ENCODE results near the gene ATAD3C. TPM values are rescaled to one million over a fixed set of nuclear protein-coding genes. Genes with fewer than 3 reads are reported as not detected.
A peak's percentile ranks its signal among the peaks of the same experiment; 100 is the strongest.

Gene ATAD3C
- total and polyA plus RNA-seq, 2 of the 4 experiments (the other 2 are of a cell fraction): not detected

GRCh38 chr1:1431845-1432273 is 17.6 kb upstream of the ATAD3C start:
- dilution Hi-C loops (cut with HindIII; ENCODE audit: low sequenced_read_pairs, unreplicated experiment): no loop called here
- POLR2A ChIA-PET (ENCODE audit: unreplicated experiment): no interaction called here

More at GRCh38 chr1:1431845-1432273, 17.6 kb upstream of the ATAD3C start:
- ATAC-seq (ENCODE audit: low read depth): no peak
- Histone ChIP-seq H4K5ac (ENCODE audit: low read depth, low read length) (peak overlapping the region; percentile 73), H3K4me2 (ENCODE audit: low read depth, low read length) (no peak overlapping the region), H3K4ac (ENCODE audit: low read depth, low read length) (no peak overlapping the region), H3K36me3 (ENCODE audit: control insufficient read depth, insufficient read depth, low read length) (no peaks in the 10 kb centered on the region), H4K20me1 (ENCODE audit: insufficient read depth, low read length) (no peaks in the 10 kb centered on the region), H3K56ac (ENCODE audit: extremely low read depth, insufficient read depth, low read length) (no peak overlapping the region), H3K27ac (ENCODE audit: insufficient read depth, low read length) (no peak overlapping the region), H3K79me1 (ENCODE audit: low read depth in 1 of 2, low read length in 2 of 2) (0 out of 4 replicates have a peak, but pooled peaks cover 0 to 3% of the 10 kb centered on the region in 2 experiments), H3K9me1 (ENCODE audit: insufficient read depth, low read length) (0 out of 2 replicates have a peak, but pooled peaks cover 7% of the 10 kb centered on the region), H3K23ac (ENCODE audit: low read depth, low read length) (no peak overlapping the region), H3K14ac (replicated peaks; ENCODE audit: low read depth, low read length) (no peak overlapping the region), H2BK120ac (ENCODE audit: low read depth, low read length) (no peak overlapping the region), H4K8ac (ENCODE audit: low read depth in 2 of 2, low read length in 2 of 2) (peak overlapping the region; percentile 16 to 60; a peak in 1 of 4 replicates), H2AK9ac (replicated peaks; ENCODE audit: low read depth, low read length, poor library complexity) (no peak overlapping the region), H2BK20ac (ENCODE audit: low read depth, low read length) (no peak overlapping the region), H2AFZ (replicated peaks; ENCODE audit: low read length, poor library complexity) (peak overlapping the region; percentile 82), H3K9me3 (ENCODE audit: control insufficient read depth, insufficient read depth, low read length) (no peaks in the 10 kb centered on the region), H2BK15ac (ENCODE audit: low read depth, low read length) (no peak overlapping the region), H2BK5ac (ENCODE audit: low read depth, low read length, poor library complexity, severe bottlenecking) (no peak overlapping the region), H3K4me3 (ENCODE audit: insufficient read depth, low read depth, low read length) (no peak overlapping the region), H3K27me3 (ENCODE audit: control insufficient read depth, insufficient read depth, low read length) (no peaks in the 10 kb centered on the region), H2AK5ac (ENCODE audit: low read depth, low read length) (0 out of 2 replicates have a peak overlapping the region, but pooled peaks have one; percentile 60), H3K9ac (ENCODE audit: low read depth, low read length) (no peak overlapping the region), H4K91ac (ENCODE audit: insufficient read depth, low read depth, low read length) (no peak overlapping the region), H3K18ac (ENCODE audit: low read depth, low read length) (no peak overlapping the region), H3K4me1 (ENCODE audit: control insufficient read depth, insufficient read depth, low read length) (peaks cover 25% of the 10 kb centered on the region)
- BruUV-seq (replicated peaks): no TSS peak
- CTCF ChIA-PET: no interaction called here
- 20% methylated on average over 1 of the region's 5 CpGs; no CpG with 5 or more reads in 1 of the 2 experiments for WGBS, 2 experiments (ENCODE audit: extremely low coverage in 2 of 2, insufficient read length in 1 of 2)
- intact Hi-C loops (cut with micrococcal nuclease) (no loop called here), in situ Hi-C loops (cut with MboI; ENCODE audit: low sequenced_read_pairs) (no loop called here)
- TF ChIP-seq USF2 (IDR thresholded peaks at IDR 0.05; ENCODE audit: low read depth, low read length): no peak
- TF ChIP-seq BHLHE40 (IDR thresholded peaks at IDR 0.05; ENCODE audit: low read depth, low read length): no peak
- TF ChIP-seq POLR2A (IDR thresholded peaks at IDR 0.05; ENCODE audit: low read depth, low read length): no peak
- TF ChIP-seq, protein P1, sequence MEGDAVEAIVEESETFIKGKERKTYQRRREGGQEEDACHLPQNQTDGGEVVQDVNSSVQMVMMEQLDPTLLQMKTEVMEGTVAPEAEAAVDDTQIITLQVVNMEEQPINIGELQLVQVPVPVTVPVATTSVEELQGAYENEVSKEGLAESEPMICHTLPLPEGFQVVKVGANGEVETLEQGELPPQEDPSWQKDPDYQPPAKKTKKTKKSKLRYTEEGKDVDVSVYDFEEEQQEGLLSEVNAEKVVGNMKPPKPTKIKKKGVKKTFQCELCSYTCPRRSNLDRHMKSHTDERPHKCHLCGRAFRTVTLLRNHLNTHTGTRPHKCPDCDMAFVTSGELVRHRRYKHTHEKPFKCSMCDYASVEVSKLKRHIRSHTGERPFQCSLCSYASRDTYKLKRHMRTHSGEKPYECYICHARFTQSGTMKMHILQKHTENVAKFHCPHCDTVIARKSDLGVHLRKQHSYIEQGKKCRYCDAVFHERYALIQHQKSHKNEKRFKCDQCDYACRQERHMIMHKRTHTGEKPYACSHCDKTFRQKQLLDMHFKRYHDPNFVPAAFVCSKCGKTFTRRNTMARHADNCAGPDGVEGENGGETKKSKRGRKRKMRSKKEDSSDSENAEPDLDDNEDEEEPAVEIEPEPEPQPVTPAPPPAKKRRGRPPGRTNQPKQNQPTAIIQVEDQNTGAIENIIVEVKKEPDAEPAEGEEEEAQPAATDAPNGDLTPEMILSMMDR (conservative IDR thresholded peaks at IDR 0.05; ENCODE audit: low read depth, low read length): no peak
- TF ChIP-seq MAZ (IDR thresholded peaks at IDR 0.05; ENCODE audit: borderline replicate concordance, low read depth, low read length): no peak
- no peak for TF ChIP-seq FOS (IDR thresholded peaks at IDR 0.05; ENCODE audit: low read depth, low read length)
- TF ChIP-seq RFX5 (IDR thresholded peaks at IDR 0.05; ENCODE audit: low read depth, low read length): no peak
- TF ChIP-seq RCOR1 (IDR thresholded peaks at IDR 0.05; ENCODE audit: insufficient replicate concordance, low read length): no peak
- no peak for TF ChIP-seq MXI1 (IDR thresholded peaks at IDR 0.05; ENCODE audit: borderline replicate concordance, low read depth, low read length)
- TF ChIP-seq NFE2L2 (IDR thresholded peaks at IDR 0.05; ENCODE audit: low read depth, low read length): no peak
- no peak for TF ChIP-seq RAD21 (IDR thresholded peaks at IDR 0.05; ENCODE audit: low read length)
- no peak for TF ChIP-seq CHD1 (IDR thresholded peaks at IDR 0.05; ENCODE audit: low read depth, low read length)
- TF ChIP-seq SMC3 (IDR thresholded peaks at IDR 0.05; ENCODE audit: low read depth, low read length): no peak
- TF ChIP-seq CEBPB (IDR thresholded peaks at IDR 0.05; ENCODE audit: low read depth, low read length): no peak
- no peak for TF ChIP-seq MAFK (IDR thresholded peaks at IDR 0.05; ENCODE audit: low read depth, low read length)
- no peak for TF ChIP-seq ELK1 (IDR thresholded peaks at IDR 0.05; ENCODE audit: borderline replicate concordance, low read depth, low read length)
- no peak for DNase-seq
